ENCODE results near the gene KLF5. TPM values are rescaled to one million over a fixed set of nuclear protein-coding genes. Genes with fewer than 3 reads are reported as not detected.

Gene KLF5
- total RNA-seq, 1 experiment from 2014 or later = 59.2 TPM

- Histone ChIP-seq H3K4me1 (ENCODE audit: control insufficient read depth in 1 of 2, insufficient read depth in 2 of 2, low read length in 2 of 2) (peaks cover 25 to 42% of the 10 kb centered on the region in 2 experiments), H3K9ac (ENCODE audit: low read length) (no peak overlapping the region), H3K79me2 (ENCODE audit: insufficient read depth, low read length) (no peaks in the 10 kb centered on the region), H3K9me2 (ENCODE audit: insufficient read depth) (no peaks in the 10 kb centered on the region), H2AFZ (ENCODE audit: low read depth, low read length, poor library complexity, severe bottlenecking) (no peak overlapping the region), H4K20me1 (ENCODE audit: insufficient read depth) (no peaks in the 10 kb centered on the region), H3K36me3 (ENCODE audit: control insufficient read depth in 1 of 2, insufficient read depth in 2 of 2, low read length in 2 of 2) (peaks cover 0 to 8% of the 10 kb centered on the region in 2 experiments; a peak in 1 of 4 replicates), H3K27ac (ENCODE audit: low read depth, low read length) (peak overlapping the region; percentile 93), H3K4me3 (replicated peaks in 1 of 2; ENCODE audit: low read depth in 1 of 2, low read length in 2 of 2) (no peak overlapping the region), H3K4me2 (ENCODE audit: low read length) (peak overlapping the region; percentile 54; the same call in 1 of the 2 replicates), H3K9me3 (ENCODE audit: control insufficient read depth in 1 of 2, insufficient read depth in 1 of 2, low read depth in 1 of 2, low read length in 2 of 2) (peaks cover 9 to 25% of the 10 kb centered on the region in 2 experiments; a peak in 3 of 4 replicates), H3K27me3 (ENCODE audit: insufficient read depth, low read length) (no peaks in the 10 kb centered on the region)
- RAD21 ChIA-PET (ENCODE audit: low non-redundant PET in 1 of 2, low total read pairs in 2 of 2, uncharacterized antibody in 2 of 2, unreplicated experiment in 2 of 2) = no interaction called here
- CTCF ChIA-PET = no interaction called here
- intact Hi-C loops (cut with micrococcal nuclease) = no loop called here
- ATAC-seq = no peak
- no peak for DNase-seq (ENCODE audit: low read depth, low spot score)
- POLR2A ChIA-PET = interaction anchor here (1.3 kb wide), 1 partner anchor 8 kb away, joined by 4 read pairs; no protein-coding TSS in a partner anchor
- BruUV-seq (replicated peaks) = no TSS peak
- TF ChIP-seq ZNF274 (IDR thresholded peaks at IDR 0.05; ENCODE audit: low read depth, low read length) (no peak), TCF7L2 (IDR thresholded peaks at IDR 0.05; ENCODE audit: borderline replicate concordance, extremely low read depth, insufficient read depth, insufficient read length) (no peak), ELF1 (IDR thresholded peaks at IDR 0.05; ENCODE audit: borderline replicate concordance, low read depth) (no peak)
These were observed 30.4 kb downstream of the KLF5 start for GRCh38 chr13:73089213-73089612.

GRCh38 chr13:73090116-73090822, 31.5 kb downstream of the KLF5 start:
- RAD21 ChIA-PET (ENCODE audit: low non-redundant PET in 1 of 2, low total read pairs in 2 of 2, uncharacterized antibody in 2 of 2, unreplicated experiment in 2 of 2) = no interaction called here
- intact Hi-C loops (cut with micrococcal nuclease) = loop anchor here (5.0 to 10.0 kb wide), 3 partner anchors 125 to 327 kb away; no protein-coding TSS in a partner anchor
- H3K27me3 ChIP-seq (ENCODE audit: insufficient read depth, low read length) = no peaks in the 10 kb centered on the region
- no peak overlapping the region for H2AFZ ChIP-seq (ENCODE audit: low read depth, low read length, poor library complexity, severe bottlenecking)
- ATAC-seq = peak; percentile 91
- H3K4me1 ChIP-seq (ENCODE audit: control insufficient read depth in 1 of 2, insufficient read depth in 2 of 2, low read length in 2 of 2) = peaks cover 26 to 46% of the 10 kb centered on the region in 2 experiments
- H3K9me2 ChIP-seq (ENCODE audit: insufficient read depth) = no peaks in the 10 kb centered on the region
- H3K4me2 ChIP-seq (ENCODE audit: low read length) = peak overlapping the region; percentile 54
- CTCF ChIA-PET = no interaction called here
- peaks cover 0 to 8% of the 10 kb centered on the region in 2 experiments; a peak in 1 of 4 replicates for H3K36me3 ChIP-seq (ENCODE audit: control insufficient read depth in 1 of 2, insufficient read depth in 2 of 2, low read length in 2 of 2)
- no peaks in the 10 kb centered on the region for H3K79me2 ChIP-seq (ENCODE audit: insufficient read depth, low read length)
- POLR2A ChIA-PET = interaction anchor here (0.8 to 1.3 kb wide), 2 partner anchors 9 to 32 kb away, joined by 3 to 4 read pairs; no protein-coding TSS in a partner anchor
- peak; percentile 96 for DNase-seq (ENCODE audit: low read depth, low spot score)
- H3K4me3 ChIP-seq (replicated peaks in 1 of 2; ENCODE audit: low read depth in 1 of 2, low read length in 2 of 2) = peak overlapping the region; percentile 7 to 22; a peak in 3 of 4 replicates
- H4K20me1 ChIP-seq (ENCODE audit: insufficient read depth) = no peaks in the 10 kb centered on the region
- peak overlapping the region; percentile 52 for H3K9ac ChIP-seq (ENCODE audit: low read length)
- H3K9me3 ChIP-seq (ENCODE audit: control insufficient read depth in 1 of 2, insufficient read depth in 1 of 2, low read depth in 1 of 2, low read length in 2 of 2) = peaks cover 9 to 25% of the 10 kb centered on the region in 2 experiments; a peak in 3 of 4 replicates
- H3K27ac ChIP-seq (ENCODE audit: low read depth, low read length) = peak overlapping the region; percentile 93
- BruUV-seq (replicated peaks) = TSS peak; percentile 89
- TF ChIP-seq FOSL1 (IDR thresholded peaks at IDR 0.05; ENCODE audit: low read depth) (peak; percentile 92), CEBPB (IDR thresholded peaks at IDR 0.05; ENCODE audit: low read depth) (peak; percentile 90), CTCF (IDR thresholded peaks at IDR 0.05 in 2 of 3, conservative IDR thresholded peaks at IDR 0.05 in 1 of 3; ENCODE audit: borderline replicate concordance in 1 of 3, insufficient read depth in 1 of 3, low read depth in 2 of 3, low read length in 2 of 3) (no peak), EZH2phosphoT487 (IDR thresholded peaks at IDR 0.05; ENCODE audit: borderline replicate concordance) (no peak), REST (IDR thresholded peaks at IDR 0.05; ENCODE audit: low read depth) (no peak), EZH2 (IDR thresholded peaks at IDR 0.05) (no peak), SIN3A (IDR thresholded peaks at IDR 0.05; ENCODE audit: low read depth) (peak; percentile 56; the same call in 1 of the 2 replicates), YY1 (IDR thresholded peaks at IDR 0.05; ENCODE audit: extremely low read depth, insufficient replicate concordance, low read depth, low read length) (no peak), RAD21 (IDR thresholded peaks at IDR 0.05; ENCODE audit: low read depth) (peak; percentile 26; the same call in 1 of the 2 replicates), EGR1 (IDR thresholded peaks at IDR 0.05; ENCODE audit: low read depth) (no peak)

Data from HCT116 (cell line).